NCI-H524 (cell line): Measurements from ENCODE around the gene ETV4.
A peak's percentile ranks its signal among the peaks of the same experiment; 100 is the strongest.
"Not testable (repeated sequence)": the region's sequence is repeated elsewhere in the genome, so short reads cannot be mapped to it uniquely, and the experiment has no call there.

Source experiments
- DNase-seq, 2 experiments: peaks; one replicate each; lab custom pipeline; 2025; lab: John Stamatoyannopoulos, UW

The ETV4 gene

GRCh38 chr17:43515656-43516055 lies 30.5 kb downstream of the ETV4 start:
- DNase-seq = peak in 1 of 2 experiments; percentile 15

GRCh38 chr17:43511199-43511598 lies 34.9 kb downstream of the ETV4 start:
- not testable (repeated sequence) for DNase-seq

- DNase-seq = not testable (repeated sequence)
Measured at GRCh38 chr17:43509440-43509839, 36.7 kb downstream of the ETV4 start.

GRCh38 chr17:43490621-43491020 lies 55.5 kb downstream of the ETV4 start:
- no peak for DNase-seq

GRCh38 chr17:43483674-43484551 lies 62.2 kb downstream of the ETV4 start, which contains the start of gene DHX8:
DHX8 (plus strand) TSS chr17:43483975; CDS start chr17:43484038, 63 bp downstream.
- DNase-seq = peak; percentile 98 to 99

GRCh38 chr17:43482103-43483012 lies 63.8 kb downstream of the ETV4 start:
- DNase-seq = peak in 1 of 2 experiments; percentile 12

- peak; percentile 42 to 74 for DNase-seq
Measured at GRCh38 chr17:43479948-43480347, 66.2 kb downstream of the ETV4 start.
